Endothelial cell of umbilical vein (primary cell): Measurements from ENCODE around the gene EVI2B. TPM values are rescaled to one million over a fixed set of nuclear protein-coding genes. Genes with fewer than 3 reads are reported as not detected.

ENCODE experiments used
- BruUV-seq: library from RNA; stranded (reverse); fragments of 400-500 nt; replicated peaks from 2 replicates; lab custom pipeline; 2021; lab: Mats Ljungman, UMichigan
- CTCF ChIA-PET: fragments of 300-600, 350-600 bp; sonication (Branson Sonifier 250); formaldehyde crosslinking; loops from one replicate; lab custom pipeline; 2021; ENCODE audit warnings: antibody characterized with exemption, inconsistent platforms; lab: Charles Lee
- POLR2A ChIA-PET: fragments of 300-600, 350-600 bp; sonication (Branson Sonifier 250); formaldehyde crosslinking; loops from one replicate; lab custom pipeline; 2021; ENCODE audit warnings: antibody characterized with exemption, inconsistent platforms; lab: Charles Lee
- DNase-seq: peaks from one replicate; pipeline ENCODE4 v3.0.0-alpha.2; 2011; ENCODE audit warnings: low read depth, low spot score
- FAIRE-seq: peaks from 2 replicates; lab custom pipeline; 2011; peaks lifted over from hg19 to GRCh38; lab: Jason Lieb, UNC
- H2AFZ ChIP-seq: 2 replicates; pipeline ENCODE4 v1.6.0; 2012; ENCODE audit warnings: low read depth, low read length, control low read depth, inconsistent platforms
- H3K27ac ChIP-seq: 2 replicates; pipeline ENCODE4 v1.5.1; 2011; ENCODE audit warnings: low read depth, mild to moderate bottlenecking, control low read depth, low read length, moderate library complexity; ENCODE audit not compliant: insufficient read depth
- H3K27me3 ChIP-seq, 2 experiments: 2 replicates each; pipeline versions ENCODE4 v1.6.0 to v1.6.1; 2011; ENCODE audit warnings: low read length in 2 of 2, mixed read lengths in 1 of 2; ENCODE audit not compliant: control insufficient read depth in 2 of 2, insufficient read depth in 2 of 2
- H3K36me3 ChIP-seq, 2 experiments: 2 replicates in 1 of 2; 3 replicates in 1 of 2; pipeline ENCODE4 v1.5.1; 2011; ENCODE audit warnings: low read length in 2 of 2, mild to moderate bottlenecking in 1 of 2, moderate library complexity in 1 of 2; ENCODE audit not compliant: control insufficient read depth in 2 of 2, insufficient read depth in 2 of 2; ENCODE audit errors: extremely low read depth in 1 of 2
- H3K4me1 ChIP-seq: 3 replicates; pipeline ENCODE4 v1.5.1; 2011; ENCODE audit warnings: mild to moderate bottlenecking, low read length; ENCODE audit not compliant: control insufficient read depth, insufficient read depth; ENCODE audit errors: extremely low read depth
- H3K4me2 ChIP-seq: 2 replicates; pipeline ENCODE4 v1.6.1; 2011; ENCODE audit warnings: low read length, control low read depth, mixed read lengths; ENCODE audit not compliant: insufficient read depth
- H3K4me3 ChIP-seq, 3 experiments: fragments of 200-600 bp in 1 of 3; sonication (generic), shearing (Covaris generic) in 1 of 3; replicated peaks in 1 of 3; 2 replicates each; pipeline ENCODE4 v1.5.1; 2011 to 2016; ENCODE audit warnings: control low read depth in 3 of 3, low read length in 3 of 3, mild to moderate bottlenecking in 2 of 3, inconsistent platforms in 1 of 3, low read depth in 1 of 3, moderate library complexity in 1 of 3; ENCODE audit not compliant: insufficient read depth in 1 of 3
- H3K79me2 ChIP-seq: 2 replicates; pipeline ENCODE4 v1.6.0; 2012; ENCODE audit warnings: low read length, inconsistent platforms; ENCODE audit not compliant: control insufficient read depth, insufficient read depth
- H3K9ac ChIP-seq: replicated peaks from 2 replicates; pipeline ENCODE3; 2011; ENCODE audit warnings: low read length, control low read depth; ENCODE audit not compliant: insufficient read depth; ENCODE audit errors: extremely low read depth
- H3K9me1 ChIP-seq: replicated peaks from 3 replicates; pipeline ENCODE4 v1.6.0; 2011; ENCODE audit warnings: mild to moderate bottlenecking, low read length; ENCODE audit not compliant: control insufficient read depth, insufficient read depth; ENCODE audit errors: extremely low read depth
- H3K9me3 ChIP-seq: replicated peaks from 2 replicates; pipeline ENCODE4 v1.5.1; 2012; ENCODE audit warnings: low read length, inconsistent platforms; ENCODE audit not compliant: control insufficient read depth, insufficient read depth
- H4K20me1 ChIP-seq: replicated peaks from 2 replicates; pipeline ENCODE3; 2011; ENCODE audit warnings: mild to moderate bottlenecking, low read length; ENCODE audit not compliant: control insufficient read depth, insufficient read depth; ENCODE audit errors: extremely low read depth
- EZH2 ChIP-seq: IDR thresholded peaks from 2 replicates; pipeline ENCODE4 v1.6.1; 2012; ENCODE audit warnings: borderline replicate concordance, low read depth, mild to moderate bottlenecking, moderate library complexity, low read length, inconsistent platforms; ENCODE audit not compliant: severe bottlenecking
- FOS ChIP-seq: IDR thresholded peaks from 2 replicates; pipeline ENCODE4 v1.6.1; 2011; ENCODE audit warnings: mild to moderate bottlenecking, low read length, moderate library complexity, borderline replicate concordance; ENCODE audit not compliant: insufficient read depth
- GATA2 ChIP-seq: IDR thresholded peaks from 2 replicates; pipeline ENCODE4 v1.7.0; 2011; ENCODE audit warnings: low read depth, mild to moderate bottlenecking, moderate library complexity, mixed read lengths, low read length; ENCODE audit not compliant: insufficient read length, insufficient read depth
- JUN ChIP-seq: IDR thresholded peaks from 2 replicates; pipeline ENCODE4 v1.6.1; 2011; ENCODE audit warnings: borderline replicate concordance, low read depth; ENCODE audit not compliant: insufficient read length, insufficient read depth
- MYC ChIP-seq: IDR thresholded peaks from one replicate; pipeline ENCODE4 v1.6.1; 2011; ENCODE audit warnings: mild to moderate bottlenecking, low read depth, low read length
- POLR2A ChIP-seq: IDR thresholded peaks from 2 replicates; pipeline ENCODE4 v1.6.1; 2012; ENCODE audit warnings: low read depth, mild to moderate bottlenecking, control low read depth, low read length
- POLR2AphosphoS5 ChIP-seq: IDR thresholded peaks from 2 replicates; pipeline ENCODE4 v1.6.1; 2012; ENCODE audit warnings: low read depth, mild to moderate bottlenecking, control low read depth, low read length, moderate library complexity; ENCODE audit not compliant: insufficient read depth
- dilution Hi-C: fragments of 300-500 bp; cut with MboI; formaldehyde crosslinking; loops from one replicate; pipeline ENCODE4 v1.15.0; 2019; ENCODE audit warnings: low sequenced_read_pairs; ENCODE audit not compliant: extremely low pct_ligation_motif_present
- intact Hi-C: fragments of 100-400 bp; cut with micrococcal nuclease; formaldehyde crosslinking; loops from one replicate; pipeline ENCODE4 v1.10.0; 2022
- polyA plus RNA-seq, 4 experiments: library from polyadenylated mRNA; depleted of rRNA in 3 of 4; stranded (reverse) in 3 of 4; unstranded in 1 of 4; fragments of >200 nt; gene quantifications; 2 replicates each; pipeline versions ENCODE4 v1.2.1 to v1.2.3, GENCODE V29; 2011 to 2012; ENCODE audit warnings: missing spikeins in 1 of 4
- total RNA-seq: library from RNA; stranded (reverse); gene quantifications from 2 replicates; pipeline ENCODE4 v1.2.3, GENCODE V29; 2021
- TF ChIP-seq, protein P1 (sequence below), 2 donors: IDR thresholded peaks; 1 replicate in 1 of 2; 2 replicates in 1 of 2; pipeline ENCODE4 v1.5.1; 2011; ENCODE audit warnings: low read length in 2 of 2, mild to moderate bottlenecking in 2 of 2, moderate library complexity in 2 of 2, control low read depth in 1 of 2, inconsistent platforms in 1 of 2, low read depth in 1 of 2; ENCODE audit not compliant: insufficient read depth in 1 of 2; ENCODE audit errors: extremely low read depth in 1 of 2
- TF ChIP-seq, protein P2 (sequence below): IDR thresholded peaks from 2 replicates; pipeline ENCODE4 v1.6.1; 2011; ENCODE audit not compliant: insufficient read depth, insufficient read length

The EVI2B gene
- total and polyA plus RNA-seq, 2 donors (not counting 3 experiments of a cell fraction or from before 2014, with no cell fraction given): 1.7 to 1.9 TPM

DNA sequence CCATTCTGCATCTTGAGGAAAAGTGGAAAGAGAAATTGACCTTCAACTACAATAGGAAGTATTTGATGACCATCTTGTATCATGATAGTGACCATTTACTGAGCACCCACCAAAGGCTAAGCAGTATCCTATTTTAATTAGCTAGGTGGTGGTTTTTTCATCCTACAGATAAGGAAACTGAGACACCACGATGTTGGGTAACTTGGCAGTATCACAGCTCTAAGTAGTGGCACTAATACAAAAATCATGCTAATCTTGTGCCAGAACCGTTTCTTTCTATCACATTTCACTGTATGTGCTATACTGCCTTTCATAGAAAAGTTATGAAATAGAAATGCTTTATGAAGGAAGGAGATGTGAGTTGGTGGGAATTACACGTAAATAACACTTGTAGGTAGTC is 2.3 kb downstream of the EVI2B start:
- Histone ChIP-seq H3K27me3 (no peaks in the 10 kb centered on the region), H3K9ac (no peak overlapping the region), H3K36me3 (no peaks in the 10 kb centered on the region), H3K4me3 (no peak overlapping the region), H4K20me1 (no peaks in the 10 kb centered on the region), H3K4me2 (no peak overlapping the region), H3K27ac (no peak overlapping the region), H3K79me2 (peaks cover 5% of the 10 kb centered on the region), H2AFZ (no peak overlapping the region), H3K4me1 (peaks cover 21% of the 10 kb centered on the region), H3K9me1 (no peaks in the 10 kb centered on the region), H3K9me3 (no peaks in the 10 kb centered on the region)
- TF ChIP-seq POLR2AphosphoS5: no peak
- dilution Hi-C loops: no loop called here
- intact Hi-C loops: loop anchor here (5.0 kb wide), 1 partner anchor 44 kb away; no protein-coding TSS in a partner anchor
- no peak for FAIRE-seq
- no peak for DNase-seq
- BruUV-seq: no TSS peak
- POLR2A ChIA-PET: no interaction called here
- CTCF ChIA-PET: interaction anchor here (1.0 to 1.2 kb wide), 2 partner anchors 45 to 60 kb away, joined by 3 read pairs; no protein-coding TSS in a partner anchor

- Histone ChIP-seq H3K27ac (no peak overlapping the region), H3K36me3 (no peaks in the 10 kb centered on the region), H3K9ac (no peak overlapping the region), H3K4me2 (no peak overlapping the region), H4K20me1 (no peaks in the 10 kb centered on the region), H3K9me1 (no peaks in the 10 kb centered on the region), H3K4me1 (peaks cover 21% of the 10 kb centered on the region), H3K4me3 (no peak overlapping the region), H3K79me2 (peaks cover 5% of the 10 kb centered on the region), H3K27me3 (no peaks in the 10 kb centered on the region), H2AFZ (no peak overlapping the region), H3K9me3 (no peaks in the 10 kb centered on the region)
- intact Hi-C loops: loop anchor here (5.0 kb wide), 1 partner anchor 44 kb away; no protein-coding TSS in a partner anchor
- ChIA-PET CTCF (interaction anchor here (0.8 to 1.0 kb wide), 2 partner anchors 21 to 60 kb away, joined by 3 read pairs; no protein-coding TSS in a partner anchor), POLR2A (no interaction called here)
- no peak for TF ChIP-seq POLR2A
- TF ChIP-seq, protein P1, sequence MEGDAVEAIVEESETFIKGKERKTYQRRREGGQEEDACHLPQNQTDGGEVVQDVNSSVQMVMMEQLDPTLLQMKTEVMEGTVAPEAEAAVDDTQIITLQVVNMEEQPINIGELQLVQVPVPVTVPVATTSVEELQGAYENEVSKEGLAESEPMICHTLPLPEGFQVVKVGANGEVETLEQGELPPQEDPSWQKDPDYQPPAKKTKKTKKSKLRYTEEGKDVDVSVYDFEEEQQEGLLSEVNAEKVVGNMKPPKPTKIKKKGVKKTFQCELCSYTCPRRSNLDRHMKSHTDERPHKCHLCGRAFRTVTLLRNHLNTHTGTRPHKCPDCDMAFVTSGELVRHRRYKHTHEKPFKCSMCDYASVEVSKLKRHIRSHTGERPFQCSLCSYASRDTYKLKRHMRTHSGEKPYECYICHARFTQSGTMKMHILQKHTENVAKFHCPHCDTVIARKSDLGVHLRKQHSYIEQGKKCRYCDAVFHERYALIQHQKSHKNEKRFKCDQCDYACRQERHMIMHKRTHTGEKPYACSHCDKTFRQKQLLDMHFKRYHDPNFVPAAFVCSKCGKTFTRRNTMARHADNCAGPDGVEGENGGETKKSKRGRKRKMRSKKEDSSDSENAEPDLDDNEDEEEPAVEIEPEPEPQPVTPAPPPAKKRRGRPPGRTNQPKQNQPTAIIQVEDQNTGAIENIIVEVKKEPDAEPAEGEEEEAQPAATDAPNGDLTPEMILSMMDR (IDR thresholded peaks at IDR 0.05; ENCODE audit: extremely low read depth in 1 of 2, insufficient read depth in 1 of 2, low read depth in 1 of 2, low read length in 2 of 2): no peak
- no peak for TF ChIP-seq FOS
- no peak for TF ChIP-seq POLR2AphosphoS5
- no peak for TF ChIP-seq JUN
- TF ChIP-seq, protein P2, sequence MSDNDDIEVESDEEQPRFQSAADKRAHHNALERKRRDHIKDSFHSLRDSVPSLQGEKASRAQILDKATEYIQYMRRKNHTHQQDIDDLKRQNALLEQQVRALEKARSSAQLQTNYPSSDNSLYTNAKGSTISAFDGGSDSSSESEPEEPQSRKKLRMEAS: no peak
- TF ChIP-seq GATA2: no peak
- no peak for TF ChIP-seq MYC
- TF ChIP-seq EZH2: no peak
- DNase-seq: no peak
- no TSS peak for BruUV-seq
- dilution Hi-C loops: no loop called here
- no peak for FAIRE-seq
Measured at GRCh38 chr17:31310886-31311285, 3.0 kb downstream of the EVI2B start.
